Stimulated activated CD8-positive, alpha-beta memory T cell treated with anti-CD3 and anti-CD28 coated beads, Interleukin-7, amount 100 ng/mL, for 4 hours (primary cell): ENCODE data around the gene TSPAN2.
"Not testable (repeated sequence)": the region's sequence is repeated elsewhere in the genome, so short reads cannot be mapped to it uniquely, and the experiment has no call there.

Source experiments
- DNase-seq, 2 donors: peaks; one replicate each; pipeline ENCODE4 v3.0.0-alpha.2; 2020; ENCODE audit warnings: low read depth in 2 of 2

The TSPAN2 gene

GRCh38 chr1:115036814-115037507, 52.3 kb downstream of the TSPAN2 start:
- no peak for DNase-seq

- no peak for DNase-seq
These were observed 53.7 kb downstream of the TSPAN2 start for GRCh38 chr1:115035652-115036051.

- DNase-seq, result no peak
These were observed 57.7 kb downstream of the TSPAN2 start for GRCh38 chr1:115031595-115031994.

GRCh38 chr1:115029526-115029925, 59.8 kb downstream of the TSPAN2 start, which contains the start of gene TSHB:
Gene TSHB (plus strand): TSS chr1:115029826. CDS start chr1:115033363, 3,537 bp downstream.
- no peak for DNase-seq

- DNase-seq, result no peak
These were observed 65.7 kb downstream of the TSPAN2 start for GRCh38 chr1:115023593-115023992.

GRCh38 chr1:115021145-115021544, 68.2 kb downstream of the TSPAN2 start:
- no peak for DNase-seq

- DNase-seq, result not testable (repeated sequence)
These were observed 69.8 kb downstream of the TSPAN2 start for GRCh38 chr1:115019549-115019948.

- no peak for DNase-seq
These were observed 75.5 kb downstream of the TSPAN2 start for GRCh38 chr1:115013792-115014191.

GRCh38 chr1:115012434-115012833, 76.9 kb downstream of the TSPAN2 start:
- DNase-seq, result no peak

- DNase-seq, result no peak
These were observed 77.3 kb downstream of the TSPAN2 start for GRCh38 chr1:115012006-115012405.

GRCh38 chr1:115006191-115006590, 83.1 kb downstream of the TSPAN2 start:
- no peak for DNase-seq
